ENCODE results near the gene ZNF24. TPM values are rescaled to one million over a fixed set of nuclear protein-coding genes. Genes with fewer than 3 reads are reported as not detected.

Gene ZNF24
- total RNA-seq, 1 donor from 2014 or later: 84.8 TPM

GRCh38 chr18:35289293-35289692 is 54.9 kb downstream of the ZNF24 start:
- no peak for TF ChIP-seq EZH2 (IDR thresholded peaks at IDR 0.05)
- no peak for TF ChIP-seq CTCF (IDR thresholded peaks at IDR 0.05)
- TF ChIP-seq EZH2phosphoT487 (IDR thresholded peaks at IDR 0.05): no peak
- Mint-ChIP-seq H3K4me1 (peaks cover 17% of the 10 kb centered on the region), H3K9me3 (peaks cover 29% of the 10 kb centered on the region), H3K36me3 (peaks cover 23% of the 10 kb centered on the region), H3K27ac (peak overlapping the region; percentile 97), H3K27me3 (ENCODE audit: insufficient read depth, low read depth) (peaks cover 6% of the 10 kb centered on the region), H3K4me3 (peak overlapping the region; percentile 99)
- no peak overlapping the region for H3K27ac ChIP-seq
- peaks cover 8% of the 10 kb centered on the region for H3F3A ChIP-seq (ENCODE audit: low read depth)
- H3K9me3 ChIP-seq (ENCODE audit: low read depth): peaks cover 6% of the 10 kb centered on the region
- peak overlapping the region; percentile 81 for H3K4me3 ChIP-seq
- H3K9ac ChIP-seq: peak overlapping the region; percentile 65
- H3K4me2 ChIP-seq: peak overlapping the region; percentile 93
- peaks cover 64% of the 10 kb centered on the region for H3K79me2 ChIP-seq (ENCODE audit: low read depth)
- H2AFZ ChIP-seq (replicated peaks): peak overlapping the region; percentile 95
- H4K20me1 ChIP-seq (ENCODE audit: low read depth): no peaks in the 10 kb centered on the region
- H3K36me3 ChIP-seq: no peaks in the 10 kb centered on the region
- DNase-seq (ENCODE audit: low spot score): no peak
- no peaks in the 10 kb centered on the region for H3K27me3 ChIP-seq
- peaks cover 10% of the 10 kb centered on the region for H3K4me1 ChIP-seq

GRCh38 chr18:35284841-35285240 is 59.4 kb downstream of the ZNF24 start:
- Histone ChIP-seq H4K20me1 (ENCODE audit: low read depth) (no peaks in the 10 kb centered on the region), H3K4me3 (no peak overlapping the region), H2AFZ (replicated peaks) (no peak overlapping the region), H3K27ac (no peak overlapping the region), H3K9ac (no peak overlapping the region), H3K4me1 (peaks cover 4% of the 10 kb centered on the region), H3K79me2 (ENCODE audit: low read depth) (peaks cover 26% of the 10 kb centered on the region), H3K9me3 (ENCODE audit: low read depth) (peaks cover 6% of the 10 kb centered on the region), H3K4me2 (no peak overlapping the region), H3K36me3 (no peaks in the 10 kb centered on the region), H3K27me3 (no peaks in the 10 kb centered on the region), H3F3A (ENCODE audit: low read depth) (peaks cover 7% of the 10 kb centered on the region)
- no peak overlapping the region for H3K4me3 Mint-ChIP-seq
- peaks cover 11% of the 10 kb centered on the region for H3K36me3 Mint-ChIP-seq
- DNase-seq (ENCODE audit: low spot score): no peak
- H3K9me3 Mint-ChIP-seq: peaks cover 37% of the 10 kb centered on the region
- H3K27me3 Mint-ChIP-seq (ENCODE audit: insufficient read depth, low read depth): no peaks in the 10 kb centered on the region
- no peak overlapping the region for H3K27ac Mint-ChIP-seq
- TF ChIP-seq EZH2 (IDR thresholded peaks at IDR 0.05) (no peak), CTCF (IDR thresholded peaks at IDR 0.05) (no peak), EZH2phosphoT487 (IDR thresholded peaks at IDR 0.05) (no peak)
- peaks cover 4% of the 10 kb centered on the region for H3K4me1 Mint-ChIP-seq

DNA sequence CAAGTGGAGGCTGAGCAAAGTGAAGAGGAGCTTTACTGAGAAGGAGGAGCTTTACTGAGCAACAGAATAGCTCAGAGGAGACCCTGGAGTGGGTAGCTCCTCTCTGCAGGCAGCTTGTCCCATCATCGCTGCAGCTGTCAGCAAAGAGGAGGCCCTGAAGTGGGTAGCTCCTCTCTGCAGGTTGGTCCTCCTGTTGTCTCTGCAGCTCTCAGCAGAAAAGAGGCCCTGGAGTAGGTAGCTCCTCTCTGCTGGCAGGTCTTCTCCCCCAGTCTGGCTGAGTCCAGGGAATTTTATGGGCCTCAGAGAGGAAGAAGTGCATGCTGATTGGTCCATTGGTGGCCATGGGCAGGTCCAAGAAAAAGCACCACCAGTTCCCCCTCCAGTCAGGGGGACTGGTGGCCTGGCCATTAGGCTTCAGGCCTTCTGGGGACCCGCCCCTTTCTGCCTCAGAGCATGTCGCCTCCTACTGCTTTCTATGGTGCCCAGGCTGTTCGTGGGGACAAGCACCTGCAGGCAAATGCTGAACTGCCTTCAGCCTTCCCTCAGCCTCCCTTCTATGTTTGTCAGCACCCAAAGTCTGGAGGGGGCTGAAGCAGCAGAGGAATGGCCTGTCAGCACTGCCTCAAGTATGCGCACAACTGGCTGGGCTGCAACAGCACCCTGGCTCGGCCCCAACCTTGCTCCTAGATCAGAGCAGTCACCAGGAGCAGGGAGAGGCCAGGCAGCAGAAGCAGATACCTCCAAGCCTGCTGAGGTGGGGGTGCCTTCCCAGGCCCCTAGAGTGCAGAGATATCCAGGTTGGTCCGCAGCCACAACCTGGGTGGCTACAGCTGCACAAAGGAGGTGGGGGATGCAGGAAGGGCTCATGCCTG is 60.1 kb downstream of the ZNF24 start:
- Histone ChIP-seq H3K4me2 (no peak overlapping the region), H3K4me1 (peaks cover 1% of the 10 kb centered on the region), H3K4me3 (no peak overlapping the region), H3K27ac (no peak overlapping the region), H3K9ac (no peak overlapping the region), H4K20me1 (ENCODE audit: low read depth) (no peaks in the 10 kb centered on the region), H3K36me3 (no peaks in the 10 kb centered on the region), H3F3A (ENCODE audit: low read depth) (no peaks in the 10 kb centered on the region), H3K27me3 (no peaks in the 10 kb centered on the region), H3K79me2 (ENCODE audit: low read depth) (peaks cover 20% of the 10 kb centered on the region), H3K9me3 (ENCODE audit: low read depth) (peaks cover 7% of the 10 kb centered on the region), H2AFZ (replicated peaks) (no peak overlapping the region)
- Mint-ChIP-seq H3K4me1 (peaks cover under 1% of the 10 kb centered on the region), H3K9me3 (peaks cover 39% of the 10 kb centered on the region), H3K27ac (no peak overlapping the region), H3K36me3 (peaks cover 11% of the 10 kb centered on the region), H3K27me3 (ENCODE audit: insufficient read depth, low read depth) (no peaks in the 10 kb centered on the region), H3K4me3 (no peak overlapping the region)
- no peak for DNase-seq (ENCODE audit: low spot score)
- TF ChIP-seq CTCF (IDR thresholded peaks at IDR 0.05): no peak
- no peak for TF ChIP-seq EZH2phosphoT487 (IDR thresholded peaks at IDR 0.05)
- no peak for TF ChIP-seq EZH2 (IDR thresholded peaks at IDR 0.05)

Measured in neural progenitor cell (in vitro differentiated cells).